A549 (cell line): Measurements from ENCODE around the gene EFCAB8. TPM values are rescaled to one million over a fixed set of nuclear protein-coding genes. Genes with fewer than 3 reads are reported as not detected.
A peak's percentile ranks its signal among the peaks of the same experiment; 100 is the strongest.

ENCODE experiments used
- ATAC-seq, 2 experiments: fragments of 200-7000 bp in 1 of 2; fragments of >200 bp in 1 of 2; cut with Nextera tagmentation in 1 of 2; cut with Tn5 transposase in 1 of 2; 3 replicates each; pipeline versions ENCODE4 v1.8.0 to v1.9.1; 2018 to 2020; ENCODE audit warnings: mild to moderate bottlenecking in 1 of 2, moderate library complexity in 1 of 2
- CTCF ChIA-PET: fragments of 300-600 bp; sonication (Branson Sonifier 250); formaldehyde crosslinking; extraction: SDS; loops from one replicate; lab custom pipeline; 2021; ENCODE audit warnings: antibody characterized with exemption, inconsistent platforms; lab: Yijun Ruan, JAX
- POLR2A ChIA-PET: fragments of 350-600 bp; formaldehyde crosslinking; extraction: SDS; loops from one replicate; lab custom pipeline; 2021; ENCODE audit warnings: antibody characterized with exemption, inconsistent platforms; lab: Yijun Ruan, JAX
- DNase-seq, 2 experiments: peaks; one replicate each; pipeline versions ENCODE4 v3.0.0 to v3.0.0-alpha.2; 2011 to 2016; ENCODE audit warnings: low read depth in 1 of 2, low spot score in 1 of 2
- FAIRE-seq: peaks from 2 replicates; lab custom pipeline; 2011; peaks lifted over from hg19 to GRCh38; lab: Jason Lieb, UNC
- H3K27ac ChIP-seq, 2 experiments: fragments of >200 bp; sonication (Bioruptor Twin); formaldehyde crosslinking; 3 replicates each; pipeline ENCODE4 v1.5.1; 2016 to 2017
- H3K4me1 ChIP-seq: fragments of >200 bp; sonication (Bioruptor Twin); formaldehyde crosslinking; 3 replicates; pipeline ENCODE4 v1.6.1; 2016
- H3K4me2 ChIP-seq: fragments of >200 bp; sonication (Bioruptor Twin); formaldehyde crosslinking; 3 replicates; pipeline ENCODE4 v1.6.1; 2016
- H3K4me3 ChIP-seq: fragments of >200 bp; sonication (Bioruptor Twin); formaldehyde crosslinking; 3 replicates; pipeline ENCODE4 v1.5.1; 2016
- H3K9me3 ChIP-seq: fragments of >200 bp; sonication (Bioruptor Twin); formaldehyde crosslinking; 3 replicates; pipeline ENCODE4 v1.6.1; 2016
- CBX2 ChIP-seq: fragments of 200-600 bp; sonication (generic); IDR thresholded peaks from 2 replicates; pipeline ENCODE4 v1.6.1; 2016; ENCODE audit warnings: low read depth, mild to moderate bottlenecking, borderline replicate concordance
- CHD4 ChIP-seq: fragments of 200-600 bp; sonication (generic); IDR thresholded peaks from 2 replicates; pipeline ENCODE4 v1.6.1; 2016; ENCODE audit warnings: antibody characterized with exemption, mild to moderate bottlenecking, borderline replicate concordance
- CTCF ChIP-seq: fragments of >200 bp; sonication (Bioruptor Twin); formaldehyde crosslinking; IDR thresholded peaks from 3 replicates; pipeline ENCODE4 v1.5.1; 2016
- E2F6 ChIP-seq: IDR thresholded peaks from 2 replicates; pipeline ENCODE4 v1.6.1; 2012; ENCODE audit warnings: low read depth, borderline replicate concordance
- EHF ChIP-seq: fragments of 250-450 bp; sonication (Bioruptor Pico); IDR thresholded peaks from 2 replicates; pipeline ENCODE4 v1.5.0; 2020; ENCODE audit warnings: mild to moderate bottlenecking
- EHMT2 ChIP-seq: fragments of 200-600 bp; sonication (generic); IDR thresholded peaks from 2 replicates; pipeline ENCODE4 v1.6.1; 2016; ENCODE audit warnings: antibody characterized with exemption, low read depth, mild to moderate bottlenecking, moderate library complexity
- FOSB ChIP-seq: fragments of 250-450 bp; sonication (Bioruptor Pico); IDR thresholded peaks from 2 replicates; pipeline ENCODE4 v1.5.0; 2020; ENCODE audit warnings: mild to moderate bottlenecking, moderate library complexity
- FOXS1 ChIP-seq: fragments of 250-450 bp; sonication (Bioruptor Pico); IDR thresholded peaks from 2 replicates; pipeline ENCODE4 v1.5.0; 2020; ENCODE audit warnings: mild to moderate bottlenecking, moderate library complexity
- HES2 ChIP-seq: fragments of >200 bp; sonication (Bioruptor Twin); formaldehyde crosslinking; IDR thresholded peaks from 2 replicates; pipeline ENCODE4 v1.6.1; 2016
- HOXB5 ChIP-seq: fragments of 250-450 bp; sonication (Bioruptor Pico); IDR thresholded peaks from 2 replicates; pipeline ENCODE4 v1.5.0; 2020; ENCODE audit warnings: mild to moderate bottlenecking, moderate library complexity
- JUNB ChIP-seq: fragments of >200 bp; sonication (Bioruptor Twin); formaldehyde crosslinking; IDR thresholded peaks from 2 replicates; pipeline ENCODE4 v1.6.1; 2016
- MAX ChIP-seq: IDR thresholded peaks from 2 replicates; pipeline ENCODE4 v1.6.1; 2012
- MAZ ChIP-seq: fragments of 150-350 bp; IDR thresholded peaks from 2 replicates; pipeline ENCODE4 v1.6.1; 2014; ENCODE audit warnings: antibody characterized with exemption, low read depth, low read length, borderline replicate concordance
- NFE2L2 ChIP-seq: fragments of 150-350 bp; conservative IDR thresholded peaks from 2 replicates; pipeline ENCODE4 v1.6.1; 2014; ENCODE audit warnings: low read length
- RAD21 ChIP-seq, 2 experiments: fragments of >200 bp in 1 of 2; sonication (Bioruptor Twin) in 1 of 2; formaldehyde crosslinking in 1 of 2; IDR thresholded peaks in 1 of 2; conservative IDR thresholded peaks in 1 of 2; 2 replicates in 1 of 2; 3 replicates in 1 of 2; pipeline ENCODE4 v1.6.1; 2012 to 2018; ENCODE audit warnings: inconsistent platforms in 1 of 2
- RFX5 ChIP-seq: fragments of 450-650 bp; IDR thresholded peaks from 2 replicates; pipeline ENCODE4 v1.7.1; 2014; ENCODE audit warnings: antibody characterized with exemption, mild to moderate bottlenecking, moderate library complexity
- RNF2 ChIP-seq: fragments of 200-600 bp; sonication (generic); IDR thresholded peaks from 2 replicates; pipeline ENCODE4 v1.6.1; 2016; ENCODE audit warnings: low read depth, mild to moderate bottlenecking, antibody characterized with exemption, moderate library complexity, borderline replicate concordance
- SMC3 ChIP-seq: fragments of >200 bp; sonication (Bioruptor Twin); formaldehyde crosslinking; IDR thresholded peaks from 3 replicates; pipeline ENCODE4 v1.6.1; 2018; ENCODE audit warnings: inconsistent platforms
- SREBF2 ChIP-seq: fragments of 450-650 bp; IDR thresholded peaks from 2 replicates; pipeline ENCODE4 v1.6.1; 2014; ENCODE audit warnings: mild to moderate bottlenecking, moderate library complexity
- TP53 ChIP-seq: fragments of 250-450 bp; sonication (Bioruptor Pico); IDR thresholded peaks from 2 replicates; pipeline ENCODE4 v1.5.0; 2021; ENCODE audit warnings: mild to moderate bottlenecking, moderate library complexity
- USF2 ChIP-seq: fragments of 450-650 bp; IDR thresholded peaks from 2 replicates; pipeline ENCODE4 v1.6.1; 2014; ENCODE audit warnings: antibody characterized with exemption
- ZC3H11A ChIP-seq: fragments of 450-650 bp; IDR thresholded peaks from 2 replicates; pipeline ENCODE4 v1.6.1; 2014; ENCODE audit warnings: antibody characterized with exemption, mild to moderate bottlenecking
- ZFP36 ChIP-seq: fragments of 450-650 bp; IDR thresholded peaks from 2 replicates; pipeline ENCODE4 v1.6.1; 2014; ENCODE audit warnings: borderline replicate concordance; ENCODE audit not compliant: partially characterized antibody
- ZNF302 ChIP-seq: fragments of 250-450 bp; sonication (Bioruptor Pico); IDR thresholded peaks from 2 replicates; pipeline ENCODE4 v1.9.0; 2021; ENCODE audit warnings: inconsistent platforms, mild to moderate bottlenecking, moderate library complexity
- WGBS: methylation state at CpG from one replicate; pipeline ENCODE4 v1.1.6; 2017; ENCODE audit errors: missing lambda C conversion rate; 5-methylcytosine and 5-hydroxymethylcytosine counted together
- polyA plus RNA-seq, 4 experiments: library from polyadenylated mRNA; depleted of rRNA in 3 of 4; stranded (reverse); fragments of >200 nt; fragmentation: RNase III in 1 of 4; extraction: RNeasy Plus Mini Kit Qiagen cat#74134 plus additional on column Dnase treatment in 1 of 4; gene quantifications; 2 replicates in 3 of 4; 3 replicates in 1 of 4; pipeline ENCODE4 v1.2.3, GENCODE V29; 2011 to 2017

EFCAB8 gene
- polyA plus RNA-seq, 2 of the 4 experiments (the other 2 are of a cell fraction), result not detected

- H3K27ac ChIP-seq, result no peak overlapping the region
- ATAC-seq, result no peak
- DNase-seq, result no peak
- 47% methylated on average over 4 of the region's 4 CpGs for WGBS
- no peak overlapping the region for H3K4me3 ChIP-seq
- no peak for FAIRE-seq
- H3K4me1 ChIP-seq, result no peaks in the 10 kb centered on the region
- H3K9me3 ChIP-seq, result peaks cover 11% of the 10 kb centered on the region; the same call in 2 of the 3 replicates
- H3K4me2 ChIP-seq, result no peak overlapping the region
- ChIA-PET CTCF (no interaction called here), POLR2A (no interaction called here)
- TF ChIP-seq HOXB5, result no peak
- TF ChIP-seq EHF, result no peak
- TF ChIP-seq, all 56 proteins: peak for 0
Observed at GRCh38 chr20:32941155-32941885, 82.6 kb downstream of the EFCAB8 start.

- Histone ChIP-seq H3K27ac (no peak overlapping the region), H3K9me3 (no peaks in the 10 kb centered on the region), H3K4me1 (no peaks in the 10 kb centered on the region), H3K4me3 (no peak overlapping the region), H3K4me2 (no peak overlapping the region)
- ChIA-PET CTCF (interaction anchor here (0.8 to 4.0 kb wide), 6 partner anchors 12 to 154 kb away, joined by 3 to 28 read pairs (median 4); no protein-coding TSS in a partner anchor), POLR2A (no interaction called here)
- ATAC-seq (no peak), FAIRE-seq (no peak), DNase-seq (no peak)
- TF ChIP-seq E2F6 (no peak), FOSB (no peak), CBX2 (no peak), TP53 (CRISPR knock-in tag) (no peak), RFX5 (no peak), HES2 (no peak), SREBF2 (no peak), ZFP36 (no peak), NFE2L2 (no peak), JUNB (no peak), EHMT2 (no peak), USF2 (no peak), ZNF302 (CRISPR knock-in tag) (no peak), RNF2 (no peak), MAZ (no peak), CHD4 (no peak), FOXS1 (CRISPR knock-in tag) (no peak)
- WGBS, result 39% methylated on average over 7 of the region's 7 CpGs
Observed at GRCh38 chr20:32943490-32944052, 84.8 kb downstream of the EFCAB8 start.

GRCh38 chr20:32945710-32946221 lies 87.0 kb downstream of the EFCAB8 start:
- 31% methylated on average over 4 of the region's 4 CpGs for WGBS
- Histone ChIP-seq H3K27ac (no peak overlapping the region), H3K4me1 (no peaks in the 10 kb centered on the region), H3K4me3 (no peak overlapping the region), H3K4me2 (no peak overlapping the region), H3K9me3 (no peaks in the 10 kb centered on the region)
- FAIRE-seq (no peak), DNase-seq (peak in 1 of 2 experiments; percentile 23), ATAC-seq (peak; percentile 72 to 78; a peak in 5 of 6 replicates)
- POLR2A ChIA-PET, result no interaction called here
- TF ChIP-seq ZC3H11A (no peak), RNF2 (no peak), SMC3 (peak; percentile 37), USF2 (no peak), CTCF (peak; percentile 37; the same call in 2 of the 3 replicates), RAD21 (conservative IDR thresholded peaks at IDR 0.05 in 1 of 2, IDR thresholded peaks at IDR 0.05 in 1 of 2) (peak; percentile 27 to 32; a peak in 3 of 5 replicates), MAX (no peak)
- CTCF ChIA-PET, result interaction anchor here (0.6 to 4.0 kb wide), 18 partner anchors 9 to 272 kb away, joined by 3 to 28 read pairs (median 4); partner anchors contain the start of gene C20orf203
